Body of pancreas (tissue), 4 donors: Measurements from ENCODE around the gene TMEM181. TPM values are rescaled to one million over a fixed set of nuclear protein-coding genes. Genes with fewer than 3 reads are reported as not detected.
A peak's percentile ranks its signal among the peaks of the same experiment; 100 is the strongest.

Experiments used
- ATAC-seq: fragments of 150-250 bp; one replicate; pipeline ENCODE4 v1.9.1; 2016
- DNase-seq, 4 donors: peaks; one replicate each; pipeline ENCODE4 v3.0.0-alpha.2; 2019
- H3K27ac ChIP-seq, 4 donors: fragments of 200-600 bp; sonication (generic); 1 replicate in 3 of 4; 2 replicates in 1 of 4; pipeline versions ENCODE4 v1.5.1 to v1.6.1; 2016 to 2019; ENCODE audit warnings: mild to moderate bottlenecking in 1 of 4, mixed read lengths in 1 of 4, moderate library complexity in 1 of 4
- H3K27me3 ChIP-seq, 2 donors: fragments of 200-600 bp; sonication (generic); one replicate each; pipeline ENCODE4 v1.6.0; 2016; ENCODE audit warnings: mild to moderate bottlenecking in 1 of 2
- H3K36me3 ChIP-seq, 2 donors: fragments of 200-600 bp; sonication (generic); replicated peaks in 1 of 2; 2 replicates each; pipeline ENCODE4 v1.5.1; 2016; ENCODE audit warnings: low read depth in 2 of 2; ENCODE audit not compliant: insufficient read depth in 1 of 2
- H3K4me1 ChIP-seq: fragments of 200-600 bp; sonication (generic); one replicate; pipeline ENCODE4 v1.6.0; 2016
- H3K4me3 ChIP-seq, 2 donors: fragments of 200-600 bp; sonication (generic); 1 replicate in 1 of 2; 2 replicates in 1 of 2; pipeline ENCODE4 v1.5.1; 2016 to 2019
- H3K9me3 ChIP-seq, 3 donors: fragments of 200-600 bp; sonication (generic); 1 replicate in 2 of 3; 2 replicates in 1 of 3; pipeline ENCODE4 v1.5.1; 2016
- CTCF ChIP-seq, 7 experiments: fragments of 450-650 bp in 4 of 7; fragments of 200-600 bp in 3 of 7; sonication (generic) in 3 of 7; IDR thresholded peaks; one replicate each; pipeline ENCODE4 v1.5.1; 2016 to 2019; ENCODE audit warnings: antibody characterized with exemption in 7 of 7
- POLR2A ChIP-seq, 3 donors: fragments of 450-650 bp; IDR thresholded peaks; one replicate each; pipeline ENCODE4 v1.6.1; 2016; ENCODE audit warnings: antibody characterized with exemption in 3 of 3, mild to moderate bottlenecking in 2 of 3
- WGBS, 2 donors: methylation state at CpG; one replicate each; pipeline ENCODE4 v1.1.5; 2017; 5-methylcytosine and 5-hydroxymethylcytosine counted together
- intact Hi-C: fragments of 100-400 bp; cut with DNase I; formaldehyde crosslinking; loops from one replicate; pipeline ENCODE4 v1.15.1; 2023
- total RNA-seq, 2 donors: library from RNA; depleted of rRNA; stranded (reverse); fragments of >200 nt; gene quantifications; one replicate each; pipeline ENCODE4 v1.1.0, GENCODE V29; 2016

The TMEM181 gene
- total RNA-seq, 2 donors from 2014 or later = 19.8 to 34.2 TPM

GRCh38 chr6:158591810-158592209 lies 31.9 kb downstream of the TMEM181 start:
- ATAC-seq (no peak), DNase-seq (no peak)
- no peak overlapping the region for H3K27ac ChIP-seq
- H3K4me3 ChIP-seq = no peak overlapping the region
- intact Hi-C loops = no loop called here
- no peaks in the 10 kb centered on the region for H3K27me3 ChIP-seq
- peaks cover 0 to 43% of the 10 kb centered on the region in 2 donors for H3K36me3 ChIP-seq
- WGBS, 2 donors = 92 to 96% methylated on average over 4 of the region's 4 CpGs
- no peaks in the 10 kb centered on the region for H3K9me3 ChIP-seq
- no peak for TF ChIP-seq CTCF (IDR thresholded peaks at IDR 0.05)
- no peak for TF ChIP-seq POLR2A (IDR thresholded peaks at IDR 0.05)
- H3K4me1 ChIP-seq = no peaks in the 10 kb centered on the region

DNA sequence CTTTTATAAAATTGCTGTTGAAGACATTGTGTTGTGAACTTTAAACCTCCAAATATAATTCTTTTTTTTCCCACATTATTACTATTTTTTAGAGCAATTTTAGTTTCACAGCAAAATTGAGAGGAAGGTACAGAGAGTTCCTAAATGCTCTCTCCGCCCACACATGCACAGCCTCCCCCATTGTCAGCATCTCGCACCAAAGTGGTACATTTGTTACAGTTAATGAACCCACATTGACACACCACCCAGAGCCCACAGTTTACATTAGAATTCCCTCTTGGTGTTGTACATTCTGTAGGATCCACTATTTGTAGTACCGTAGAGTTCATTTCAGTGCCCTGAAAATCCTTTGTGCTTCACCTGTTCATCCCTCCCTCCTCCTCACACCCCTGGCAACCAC lies 33.8 kb downstream of the TMEM181 start:
- WGBS, 2 donors = 93 to 96% methylated on average over 3 of the region's 3 CpGs
- H3K36me3 ChIP-seq = peaks cover 0 to 30% of the 10 kb centered on the region in 2 donors
- intact Hi-C loops = no loop called here

GRCh38 chr6:158595223-158595622 lies 35.3 kb downstream of the TMEM181 start:
- Histone ChIP-seq H3K9me3 (no peaks in the 10 kb centered on the region), H3K4me3 (no peak overlapping the region), H3K4me1 (no peaks in the 10 kb centered on the region), H3K27me3 (no peaks in the 10 kb centered on the region), H3K27ac (no peak overlapping the region), H3K36me3 (peaks cover 0 to 21% of the 10 kb centered on the region in 2 donors)
- TF ChIP-seq POLR2A (IDR thresholded peaks at IDR 0.05) (no peak), CTCF (IDR thresholded peaks at IDR 0.05) (peak in 1 of 7 experiments; percentile 16)
- intact Hi-C loops = no loop called here
- 76 to 92% methylated on average over 5 of the region's 5 CpGs for WGBS, 2 donors
- no peak for ATAC-seq
- DNase-seq = no peak

More for the DNA sequence above, 33.8 kb downstream of the TMEM181 start:
- Histone ChIP-seq H3K9me3 (no peaks in the 10 kb centered on the region), H3K4me1 (no peaks in the 10 kb centered on the region), H3K4me3 (no peak overlapping the region), H3K27me3 (no peaks in the 10 kb centered on the region), H3K27ac (no peak overlapping the region)
- ATAC-seq = no peak
- DNase-seq = no peak
- TF ChIP-seq CTCF (IDR thresholded peaks at IDR 0.05) (no peak), POLR2A (IDR thresholded peaks at IDR 0.05) (no peak)

GRCh38 chr6:158596861-158597260 lies 37.0 kb downstream of the TMEM181 start:
- TF ChIP-seq CTCF (IDR thresholded peaks at IDR 0.05) (no peak), POLR2A (IDR thresholded peaks at IDR 0.05) (no peak)
- ATAC-seq = no peak
- WGBS, 2 donors = 59 to 82% methylated on average over 5 to 6 of the region's 6 CpGs

GRCh38 chr6:158597565-158597964 lies 37.7 kb downstream of the TMEM181 start:
- no peaks in the 10 kb centered on the region for H3K4me1 ChIP-seq
- 91 to 96% methylated on average over 4 of the region's 4 CpGs for WGBS, 2 donors
- DNase-seq (no peak), ATAC-seq (no peak)
- peaks cover 0 to 14% of the 10 kb centered on the region in 2 donors for H3K36me3 ChIP-seq
- H3K9me3 ChIP-seq = no peaks in the 10 kb centered on the region
- TF ChIP-seq CTCF (IDR thresholded peaks at IDR 0.05) = no peak
- no peak for TF ChIP-seq POLR2A (IDR thresholded peaks at IDR 0.05)
- intact Hi-C loops = no loop called here
- H3K27me3 ChIP-seq = no peaks in the 10 kb centered on the region
- no peak overlapping the region for H3K27ac ChIP-seq
- no peak overlapping the region for H3K4me3 ChIP-seq

More at GRCh38 chr6:158596861-158597260, 37.0 kb downstream of the TMEM181 start:
- Histone ChIP-seq H3K27ac (no peak overlapping the region), H3K9me3 (no peaks in the 10 kb centered on the region), H3K27me3 (no peaks in the 10 kb centered on the region), H3K4me3 (no peak overlapping the region), H3K36me3 (peaks cover 0 to 13% of the 10 kb centered on the region in 2 donors), H3K4me1 (no peaks in the 10 kb centered on the region)
- intact Hi-C loops = no loop called here
- no peak for DNase-seq
